Effector CD8-positive, alpha-beta T cell (primary cell): ENCODE measurements around the gene SPINT4.
"Not testable (repeated sequence)": the region's sequence is repeated elsewhere in the genome, so short reads cannot be mapped to it uniquely, and the experiment has no call there.

Experiments used
- DNase-seq: peaks from one replicate; lab custom pipeline; 2025; lab: John Stamatoyannopoulos, UW
- total RNA-seq, 4 experiments: gene quantifications; one replicate each; lab custom pipeline; 2026; lab: John Stamatoyannopoulos, UW

The SPINT4 gene
- total RNA-seq: 0 reads per million in 4 experiments

DNA sequence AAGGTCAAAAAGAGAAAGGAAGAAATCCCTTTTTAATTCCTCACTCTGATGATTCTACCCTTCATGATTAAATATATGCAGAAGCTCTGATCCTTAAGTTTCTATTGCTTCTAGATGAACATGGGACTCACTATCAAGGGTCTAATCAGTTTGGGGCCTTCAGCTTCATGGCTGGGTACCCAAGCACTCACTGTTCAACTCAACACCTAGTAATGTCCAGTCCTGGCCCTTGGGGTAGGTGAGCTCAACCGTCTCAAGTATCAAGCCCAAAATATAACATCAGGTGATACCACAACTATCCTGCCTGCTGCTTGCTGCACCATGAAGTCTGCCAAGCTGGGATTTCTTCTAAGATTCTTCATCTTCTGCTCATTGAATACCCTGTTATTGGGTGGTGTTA, at the start of gene SPINT4:
Gene SPINT4 (plus strand): TSS at position 301 of the 400 bp plus-strand sequence. CDS start 21 bp downstream, at position 322.
- no peak for DNase-seq

- no peak for DNase-seq
Measured at GRCh38 chr20:45672765-45673164, 49.4 kb upstream of the SPINT4 start.

- DNase-seq: no peak
Measured at GRCh38 chr20:45679650-45680049, 42.5 kb upstream of the SPINT4 start.

DNA sequence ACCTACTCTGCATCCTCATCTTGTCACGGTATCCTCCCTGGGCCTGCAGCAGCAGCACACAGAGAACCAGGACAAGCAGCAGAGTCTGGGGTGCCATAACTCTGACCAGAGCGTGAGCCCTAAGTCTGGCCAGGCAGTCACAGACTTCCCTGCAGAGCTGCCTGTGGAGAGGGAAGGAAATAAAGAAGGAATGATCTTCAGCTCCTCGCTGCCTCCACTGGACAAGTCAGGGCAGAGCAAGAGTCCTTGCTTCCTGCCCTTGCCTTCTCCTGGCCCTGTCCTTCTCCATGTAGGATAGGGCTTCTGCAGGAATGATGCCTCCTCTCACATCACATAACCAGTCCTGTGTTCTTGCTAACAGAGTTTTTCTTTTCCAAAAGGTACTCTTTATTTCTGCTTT, 36.3 kb upstream of the SPINT4 start:
- no peak for DNase-seq

DNA sequence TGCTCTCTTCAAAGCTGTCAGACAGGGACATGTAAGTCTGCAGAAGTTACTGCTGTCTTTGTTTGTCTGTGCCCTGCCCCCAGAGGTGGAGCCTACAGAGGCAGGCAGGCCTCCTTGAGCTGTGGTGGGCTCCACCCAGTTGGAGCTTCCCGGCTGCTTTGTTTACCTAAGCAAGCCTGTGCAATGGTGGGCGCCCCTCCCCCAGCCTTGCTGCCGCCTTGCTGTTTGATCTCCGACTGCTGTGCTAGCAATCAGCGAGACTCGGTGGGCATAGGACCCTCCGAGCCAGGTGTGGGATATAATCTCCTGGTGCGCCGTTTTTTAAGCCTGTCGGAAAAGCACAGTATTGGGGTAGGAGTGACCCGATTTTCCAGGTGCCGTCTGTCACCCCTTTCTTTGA, 28.8 kb upstream of the SPINT4 start:
- not testable (repeated sequence) for DNase-seq

- no peak for DNase-seq
Measured at GRCh38 chr20:45695496-45695895, 26.7 kb upstream of the SPINT4 start.

DNA sequence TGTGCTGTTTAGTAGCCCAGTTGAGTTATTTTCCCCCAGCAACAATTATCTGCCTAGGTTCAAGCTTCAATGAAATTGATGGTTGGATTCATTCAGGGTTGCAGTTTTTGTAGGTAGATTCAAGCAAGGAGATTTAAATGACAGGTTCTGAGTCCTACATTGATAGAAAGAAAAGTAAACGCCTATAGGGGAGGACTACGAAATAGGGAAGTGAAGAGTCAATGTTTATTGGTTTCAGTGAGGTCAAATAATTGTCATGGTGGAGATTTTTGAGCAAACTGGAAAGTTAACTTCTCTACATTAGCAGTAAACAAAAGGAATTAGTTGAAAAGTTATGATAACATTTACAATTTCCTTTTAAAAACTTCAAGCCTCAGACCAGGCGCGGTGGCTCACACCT, 21.0 kb upstream of the SPINT4 start:
- no peak for DNase-seq

GRCh38 chr20:45701873-45702272, 20.3 kb upstream of the SPINT4 start, which contains the start of gene WFDC13:
WFDC13 (plus strand) TSS chr20:45702038; CDS start chr20:45702124, 86 bp downstream.
- no peak for DNase-seq

GRCh38 chr20:45704969-45705637, 17.0 kb upstream of the SPINT4 start, which contains the start of gene WFDC10B:
WFDC10B (minus strand) TSS chr20:45705019; CDS start chr20:45685992, 19,027 bp downstream.
- no peak for DNase-seq

DNA sequence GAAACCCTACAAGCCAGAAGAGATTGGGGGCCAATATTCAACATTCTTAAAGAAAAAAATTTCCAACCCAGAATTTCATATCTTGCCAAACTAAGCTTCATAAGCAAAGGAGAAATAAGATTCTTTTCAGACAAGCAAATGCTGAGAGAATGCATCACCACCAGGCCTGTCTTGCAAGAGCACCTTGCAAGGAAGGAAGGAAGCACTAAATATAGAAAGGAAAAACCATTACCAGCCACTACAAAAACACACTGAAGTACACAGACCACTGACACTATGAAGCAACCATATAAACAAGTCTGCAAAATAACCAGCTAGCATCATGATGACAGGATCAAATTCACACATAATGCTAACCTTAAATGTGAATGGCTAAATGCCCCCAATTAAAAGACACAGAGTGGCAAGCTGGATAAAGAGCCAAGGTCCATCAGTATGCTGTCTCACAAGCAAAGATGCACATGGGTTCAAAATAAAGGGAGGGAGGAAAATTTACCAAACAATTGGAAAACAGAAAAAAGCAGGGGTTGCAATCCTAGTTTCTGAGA, 5.9 kb upstream of the SPINT4 start:
- DNase-seq: not testable (repeated sequence)

DNA sequence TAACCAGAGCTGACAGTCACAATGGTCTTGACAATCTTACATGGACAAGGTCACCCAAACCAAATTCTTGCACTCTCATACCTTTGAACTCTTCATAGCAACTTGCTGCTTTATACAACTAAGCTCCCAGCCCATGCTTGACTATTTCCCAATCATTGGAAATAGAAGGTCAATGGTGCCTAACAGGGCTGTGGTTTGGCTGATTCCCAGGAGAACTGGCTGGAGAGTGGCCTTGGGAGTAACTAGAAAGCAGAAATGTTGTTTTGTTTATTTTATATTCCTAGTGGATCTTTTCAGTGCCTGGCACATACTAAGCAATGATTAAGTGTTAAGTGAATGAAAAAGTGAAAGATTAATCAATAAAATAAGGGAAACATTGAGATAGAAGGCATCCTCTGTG, 3.0 kb downstream of the SPINT4 start:
- no peak for DNase-seq

DNA sequence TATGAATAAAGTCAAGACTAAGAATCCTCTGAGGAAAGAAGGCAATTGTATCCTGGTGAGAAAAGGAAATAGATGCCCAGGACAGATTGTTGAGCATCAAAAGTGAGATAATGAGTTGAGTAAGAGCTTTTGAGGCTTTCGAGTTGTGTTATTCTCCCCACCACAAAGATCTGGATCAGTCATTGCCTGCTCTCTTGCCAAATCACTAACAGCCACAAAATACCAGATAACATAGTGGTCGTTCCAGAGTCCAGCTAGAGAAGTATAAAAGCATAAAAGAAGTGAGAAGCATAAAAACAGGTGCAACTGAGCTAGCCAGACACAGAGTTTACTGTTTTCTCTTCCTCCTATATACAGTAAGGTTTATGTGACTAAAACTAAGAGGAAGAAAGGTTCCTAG, 4.9 kb downstream of the SPINT4 start:
- DNase-seq: no peak

GRCh38 chr20:45732199-45732598, 10.1 kb downstream of the SPINT4 start:
- no peak for DNase-seq

DNA sequence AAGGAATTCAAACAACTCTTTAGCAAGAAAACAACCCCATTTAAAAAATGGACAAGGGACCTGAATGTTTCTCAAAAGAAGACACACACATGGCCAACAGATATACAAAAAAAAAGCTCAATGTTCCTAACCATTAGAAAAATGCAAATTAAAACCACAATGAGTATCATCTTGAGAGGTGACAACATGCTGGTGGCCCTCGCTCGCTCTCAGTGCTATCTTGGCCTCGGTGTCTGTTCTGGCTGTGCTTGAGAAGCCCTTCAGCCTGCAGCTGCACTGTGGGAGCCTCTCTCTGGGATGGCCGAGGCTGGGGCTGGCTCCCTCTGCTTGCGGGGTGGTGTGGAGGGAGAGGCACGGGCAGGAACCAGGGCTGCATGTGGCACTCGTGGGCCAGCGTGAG, 13.4 kb downstream of the SPINT4 start:
- DNase-seq: no peak

DNA sequence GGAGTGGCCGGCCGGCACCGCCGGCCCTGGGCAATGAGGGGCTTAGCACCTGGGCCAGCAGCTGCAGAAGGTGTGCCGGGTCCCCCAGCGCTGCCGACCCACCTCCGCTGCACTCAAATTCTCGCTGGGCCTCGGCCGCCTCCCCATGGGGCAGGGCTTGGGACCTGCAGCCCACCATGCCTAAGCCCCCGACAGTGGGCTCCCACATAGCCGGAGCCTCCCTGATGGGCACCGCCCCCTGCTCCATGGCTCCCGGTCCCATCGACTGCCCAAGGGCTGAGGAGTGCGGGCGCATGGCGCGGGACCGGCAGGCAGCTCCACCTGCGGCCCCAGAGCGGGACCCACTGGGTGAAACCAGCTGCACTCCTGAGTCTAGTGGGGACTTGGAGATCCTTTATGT, 13.8 kb downstream of the SPINT4 start:
- no peak for DNase-seq

DNA sequence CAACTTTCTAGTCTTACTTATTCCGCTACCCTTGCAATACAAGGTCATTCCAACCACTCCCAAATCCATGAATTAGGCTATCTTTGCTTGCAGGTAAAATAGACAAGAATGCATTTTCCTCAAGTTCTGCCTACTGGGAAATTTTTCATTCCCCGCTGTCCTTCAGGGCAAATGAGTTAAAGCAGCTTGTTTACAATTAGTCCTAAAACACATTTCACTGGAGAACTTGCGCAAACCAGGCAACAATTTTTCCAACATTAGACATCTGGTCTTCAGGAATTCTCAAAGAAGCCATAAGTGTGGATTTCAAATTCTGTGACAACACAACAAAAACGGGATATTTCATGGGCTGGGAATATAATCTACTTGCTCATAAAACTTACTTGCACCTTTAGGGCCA, 20.4 kb downstream of the SPINT4 start:
- DNase-seq: no peak

DNA sequence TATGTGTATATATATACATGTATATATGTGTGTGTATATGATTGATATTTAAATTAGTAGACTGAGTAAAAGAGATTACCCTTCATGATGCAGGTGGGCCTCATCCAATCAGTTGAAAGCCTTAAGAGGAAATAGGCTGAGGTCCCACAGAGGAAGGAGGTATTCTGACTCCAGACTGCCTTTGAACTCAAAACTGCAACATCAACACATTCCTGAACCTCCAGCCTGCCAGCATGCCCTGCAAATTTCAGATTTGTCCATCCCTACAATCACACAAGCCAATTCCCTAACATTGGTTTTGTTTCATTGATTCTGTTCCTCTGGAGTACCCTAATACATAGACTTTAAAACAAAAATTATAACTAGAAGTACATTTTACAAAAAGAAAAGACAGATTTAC, 22.9 kb downstream of the SPINT4 start:
- no peak for DNase-seq

DNA sequence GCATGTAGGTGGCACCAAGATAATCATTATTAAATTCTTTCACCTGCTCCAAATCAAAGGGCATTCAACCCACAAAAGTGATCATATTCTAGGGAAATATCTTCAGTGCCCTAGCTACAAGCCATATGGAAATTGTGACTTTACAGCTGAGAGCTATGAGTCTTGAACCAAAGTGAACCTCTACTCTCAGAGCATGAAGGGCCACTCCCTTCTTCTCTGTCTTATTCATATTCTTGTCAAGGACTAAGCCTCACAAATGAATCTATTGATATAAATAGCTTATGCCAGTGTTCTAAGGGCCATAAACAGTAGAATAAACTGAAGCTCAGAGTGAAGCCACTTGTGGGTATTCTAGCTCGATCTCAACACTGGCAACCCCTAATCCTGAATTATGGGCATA, 29.6 kb downstream of the SPINT4 start:
- DNase-seq: no peak

- no peak for DNase-seq
Measured at GRCh38 chr20:45752746-45753145, 30.6 kb downstream of the SPINT4 start.

- DNase-seq: no peak
Measured at GRCh38 chr20:45758096-45758495, 35.9 kb downstream of the SPINT4 start.

- DNase-seq: not testable (repeated sequence)
Measured at GRCh38 chr20:45759921-45760320, 37.8 kb downstream of the SPINT4 start.

- not testable (repeated sequence) for DNase-seq
Measured at GRCh38 chr20:45761966-45762365, 39.8 kb downstream of the SPINT4 start.

- not testable (repeated sequence) for DNase-seq
Measured at GRCh38 chr20:45764618-45765282, 42.6 kb downstream of the SPINT4 start.
